ENCODE results near the gene PDIA2.

PDIA2 gene

GRCh38 chr16:336269-336668, 53.3 kb downstream of the PDIA2 start:
- in situ Hi-C loops (cut with HindIII; ENCODE audit: low sequenced_read_pairs): no loop called here
- H3K4me3 ChIP-seq (ENCODE audit: low read depth, low read length): no peak overlapping the region
- TF ChIP-seq CTCF (IDR thresholded peaks at IDR 0.05; ENCODE audit: low read depth, low read length, missing control alignments): no peak
- DNase-seq (ENCODE audit: low read depth): no peak
